Muscle of leg (tissue), 11 donors: ENCODE measurements around the gene TBL2. TPM values are rescaled to one million over a fixed set of nuclear protein-coding genes. Genes with fewer than 3 reads are reported as not detected.
"Not testable (repeated sequence)": the region's sequence is repeated elsewhere in the genome, so short reads cannot be mapped to it uniquely, and the experiment has no call there.

Experiments used
- DNase-seq: peaks from one replicate; pipeline ENCODE4 v3.0.0; 2013
- H3K27ac ChIP-seq: one replicate; pipeline ENCODE4 v1.5.1; 2013; ENCODE audit warnings: mild to moderate bottlenecking, low read length, control low read depth
- H3K27me3 ChIP-seq: one replicate; pipeline ENCODE4 v1.6.1; 2013; ENCODE audit warnings: low read length; ENCODE audit not compliant: control insufficient read depth, insufficient read depth
- H3K36me3 ChIP-seq: one replicate; pipeline ENCODE4 v1.6.1; 2013; ENCODE audit warnings: low read length; ENCODE audit not compliant: control insufficient read depth, insufficient read depth
- H3K4me1 ChIP-seq: one replicate; pipeline ENCODE4 v1.6.1; 2013; ENCODE audit warnings: low read length; ENCODE audit not compliant: control insufficient read depth, insufficient read depth
- H3K4me3 ChIP-seq: one replicate; pipeline ENCODE4 v1.5.1; 2013; ENCODE audit warnings: low read length, control low read depth
- H3K9me3 ChIP-seq: replicated peaks from 2 replicates; pipeline ENCODE4 v1.6.1; 2013; ENCODE audit warnings: low read depth, low read length; ENCODE audit not compliant: control insufficient read depth
- WGBS: methylation state at CpG from one replicate; pipeline ENCODE4 v1.1.5; 2013; ENCODE audit warnings: missing lambda C conversion rate; ENCODE audit not compliant: insufficient coverage; 5-methylcytosine and 5-hydroxymethylcytosine counted together
- polyA plus RNA-seq, 8 donors: library from polyadenylated mRNA; unstranded; fragments of 120-200 nt; gene quantifications; one replicate each; pipeline versions ENCODE4 v1.2.1 to v1.2.3, GENCODE V29; 2013; ENCODE audit warnings: inconsistent platforms in 1 of 8, low replicate concordance in 1 of 8; ENCODE audit not compliant: insufficient read length in 8 of 8, insufficient read depth in 1 of 8
- total RNA-seq: library from RNA; stranded (reverse); fragments of 120-200 nt; gene quantifications from one replicate; pipeline ENCODE4 v1.2.4, GENCODE V29; 2013

Gene TBL2
- total and polyA plus RNA-seq, 9 donors: 25.2 to 37.5 (median 28.5) TPM

GRCh38 chr7:73621168-73622063 lies 43.0 kb upstream of the TBL2 start:
- H3K4me1 ChIP-seq: peaks cover 20% of the 10 kb centered on the region
- no peak for DNase-seq
- H3K4me3 ChIP-seq: no peak overlapping the region
- no peaks in the 10 kb centered on the region for H3K9me3 ChIP-seq
- no peaks in the 10 kb centered on the region for H3K36me3 ChIP-seq
- H3K27me3 ChIP-seq: peaks cover 52% of the 10 kb centered on the region
- no peak overlapping the region for H3K27ac ChIP-seq
- WGBS: 29% methylated on average over 6 of the region's 7 CpGs

- not testable (repeated sequence) for H3K27ac ChIP-seq, H3K4me3 ChIP-seq, DNase-seq, H3K36me3 ChIP-seq, H3K9me3 ChIP-seq
- H3K4me1 ChIP-seq: peaks cover 19% of the 10 kb centered on the region
- H3K27me3 ChIP-seq: peaks cover 37% of the 10 kb centered on the region
- WGBS: 71% methylated on average over 5 of the region's 11 CpGs
Measured at GRCh38 chr7:73619394-73619793, 41.0 kb upstream of the TBL2 start.

- WGBS: 49% methylated on average over 4 of the region's 4 CpGs
- no peaks in the 10 kb centered on the region for H3K36me3 ChIP-seq
- no peaks in the 10 kb centered on the region for H3K9me3 ChIP-seq
- no peak overlapping the region for H3K4me3 ChIP-seq
- no peak overlapping the region for H3K27ac ChIP-seq
- peaks cover 32% of the 10 kb centered on the region for H3K27me3 ChIP-seq
- H3K4me1 ChIP-seq: peaks cover 11% of the 10 kb centered on the region
- no peak for DNase-seq
Measured at GRCh38 chr7:73618538-73618937, 40.2 kb upstream of the TBL2 start.

GRCh38 chr7:73617520-73617919 lies 39.1 kb upstream of the TBL2 start:
- not testable (repeated sequence) for DNase-seq, H3K36me3 ChIP-seq, H3K4me3 ChIP-seq, H3K9me3 ChIP-seq, H3K27ac ChIP-seq, H3K4me1 ChIP-seq
- H3K27me3 ChIP-seq: peaks cover 26% of the 10 kb centered on the region
- WGBS: 94% methylated on average over 7 of the region's 9 CpGs

GRCh38 chr7:73615886-73616285 lies 37.5 kb upstream of the TBL2 start:
- Histone ChIP-seq H3K4me3 (no peak overlapping the region), H3K27ac (no peak overlapping the region), H3K9me3 (no peaks in the 10 kb centered on the region), H3K36me3 (no peaks in the 10 kb centered on the region), H3K27me3 (peaks cover 14% of the 10 kb centered on the region), H3K4me1 (peaks cover 5% of the 10 kb centered on the region)
- WGBS: 50% methylated on average over 2 of the region's 4 CpGs
- DNase-seq: no peak

GRCh38 chr7:73614937-73615336 lies 36.6 kb upstream of the TBL2 start:
- H3K9me3 ChIP-seq, H3K4me1 ChIP-seq, DNase-seq, H3K36me3 ChIP-seq, H3K27ac ChIP-seq, H3K4me3 ChIP-seq: not testable (repeated sequence)
- WGBS: 92% methylated on average over 10 of the region's 10 CpGs
- peaks cover 14% of the 10 kb centered on the region for H3K27me3 ChIP-seq

- H3K36me3 ChIP-seq: no peaks in the 10 kb centered on the region
- peaks cover 14% of the 10 kb centered on the region for H3K27me3 ChIP-seq
- 14% methylated on average over 3 of the region's 14 CpGs for WGBS
- peaks cover 5% of the 10 kb centered on the region for H3K4me1 ChIP-seq
- no peak overlapping the region for H3K4me3 ChIP-seq
- H3K27ac ChIP-seq: no peak overlapping the region
- no peak for DNase-seq
- no peaks in the 10 kb centered on the region for H3K9me3 ChIP-seq
Measured at GRCh38 chr7:73613954-73614735, 35.8 kb upstream of the TBL2 start.

GRCh38 chr7:73612598-73613269 lies 34.4 kb upstream of the TBL2 start:
- H3K36me3 ChIP-seq: no peaks in the 10 kb centered on the region
- 10% methylated on average over 5 of the region's 11 CpGs for WGBS
- H3K9me3 ChIP-seq: no peaks in the 10 kb centered on the region
- H3K4me3 ChIP-seq: no peak overlapping the region
- no peak for DNase-seq
- peaks cover 5% of the 10 kb centered on the region for H3K4me1 ChIP-seq
- H3K27me3 ChIP-seq: peaks cover 14% of the 10 kb centered on the region
- H3K27ac ChIP-seq: no peak overlapping the region

GRCh38 chr7:73611017-73611555 lies 32.7 kb upstream of the TBL2 start:
- DNase-seq: peak; percentile 62
- Histone ChIP-seq H3K27me3 (peaks cover 18% of the 10 kb centered on the region), H3K36me3 (no peaks in the 10 kb centered on the region), H3K27ac (no peak overlapping the region), H3K9me3 (no peaks in the 10 kb centered on the region), H3K4me3 (no peak overlapping the region), H3K4me1 (peaks cover 10% of the 10 kb centered on the region)
- WGBS: 70% methylated on average over 10 of the region's 11 CpGs

GRCh38 chr7:73610105-73610504 lies 31.7 kb upstream of the TBL2 start:
- Histone ChIP-seq H3K4me3 (no peak overlapping the region), H3K9me3 (no peaks in the 10 kb centered on the region), H3K4me1 (peaks cover 10% of the 10 kb centered on the region), H3K27me3 (peaks cover 25% of the 10 kb centered on the region), H3K36me3 (no peaks in the 10 kb centered on the region), H3K27ac (no peak overlapping the region)
- WGBS: 72% methylated on average over 4 of the region's 4 CpGs
- no peak for DNase-seq
